SU-DHL-6 (cell line): ENCODE results near the gene CES4A.

Experiments
- CTCF ChIP-seq: fragments of 200-600 bp; sonication (generic); IDR thresholded peaks from one replicate; pipeline ENCODE4 v1.5.1; 2017; ENCODE audit warnings: antibody characterized with exemption, mild to moderate bottlenecking, low read length, moderate library complexity; ENCODE audit not compliant: insufficient read depth, poor library complexity, severe bottlenecking
- EZH2phosphoT487 ChIP-seq: fragments of 200-600 bp; sonication (generic), shearing (Covaris generic); conservative IDR thresholded peaks from 2 replicates; pipeline ENCODE4 v1.6.1; 2018; ENCODE audit warnings: mild to moderate bottlenecking, antibody characterized with exemption, low read length, moderate library complexity, mixed read lengths

GRCh38 chr16:67050796-67051195 lies 62.4 kb downstream of the CES4A start:
- no peak for TF ChIP-seq CTCF
- no peak for TF ChIP-seq EZH2phosphoT487
